ENCODE results near the gene ZBTB20. TPM values are rescaled to one million over a fixed set of nuclear protein-coding genes. Genes with fewer than 3 reads are reported as not detected.
A peak's percentile ranks its signal among the peaks of the same experiment; 100 is the strongest.

Gene ZBTB20
- total RNA-seq, 1 donor: 32.9 TPM

DNA sequence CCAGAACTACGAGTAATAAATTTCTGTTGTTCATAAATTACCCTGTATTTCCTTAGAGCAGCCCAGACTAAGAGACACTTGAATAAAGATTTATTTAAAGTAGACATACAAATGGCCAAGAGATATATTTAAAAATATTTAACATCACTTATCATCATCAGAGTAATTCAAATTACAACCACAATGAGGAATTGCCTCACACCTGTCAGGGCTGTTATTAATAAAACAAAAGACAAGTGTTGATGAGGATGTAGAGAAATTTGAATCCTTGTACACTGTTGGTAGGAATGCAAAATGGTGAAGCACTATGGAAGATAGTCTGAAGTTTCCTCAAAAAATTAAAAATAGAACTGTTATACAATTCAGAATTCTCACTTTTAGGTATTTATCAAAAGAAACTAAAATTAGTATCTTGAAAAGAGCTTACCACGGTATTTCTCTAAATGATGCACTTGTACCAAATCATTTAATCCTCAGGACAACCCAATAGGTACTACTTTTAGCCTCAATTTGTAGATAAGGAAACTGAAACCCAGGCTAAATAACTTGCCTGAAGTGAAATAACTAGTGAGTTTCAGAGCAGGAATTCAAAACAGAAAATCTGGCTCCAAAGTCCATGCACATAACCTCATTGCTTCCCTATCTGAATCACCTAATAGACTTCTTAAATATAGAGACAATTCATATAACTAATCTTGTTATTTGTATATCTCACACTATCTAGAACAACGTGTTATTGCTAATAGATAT lies 69.4 kb downstream of the ZBTB20 start:
- TF ChIP-seq CTCF (IDR thresholded peaks at IDR 0.05; ENCODE audit: extremely low read depth, low read depth, low read length): no peak
- Histone ChIP-seq H4K20me1 (ENCODE audit: insufficient read depth, low read length) (no peaks in the 10 kb centered on the region), H3K27ac (ENCODE audit: low read depth, low read length) (no peak overlapping the region), H3K4me1 (ENCODE audit: insufficient read depth, low read length) (peaks cover 9% of the 10 kb centered on the region), H3K4me3 (ENCODE audit: insufficient read depth, low read length) (no peak overlapping the region), H3K27me3 (ENCODE audit: insufficient read depth, low read length) (no peaks in the 10 kb centered on the region), H3K9me3 (ENCODE audit: low read depth, low read length) (no peaks in the 10 kb centered on the region), H3K4me2 (ENCODE audit: insufficient read depth, low read length) (no peak overlapping the region), H3K36me3 (ENCODE audit: insufficient read depth, low read length) (no peaks in the 10 kb centered on the region), H2AFZ (ENCODE audit: low read length) (no peak overlapping the region), H3K79me2 (ENCODE audit: insufficient read depth, low read length) (no peaks in the 10 kb centered on the region)
- no peak for DNase-seq (ENCODE audit: insufficient read length, low spot score, missing footprints)

- H3K36me3 ChIP-seq (ENCODE audit: insufficient read depth, low read length): no peaks in the 10 kb centered on the region
- no peak overlapping the region for H3K27ac ChIP-seq (ENCODE audit: low read depth, low read length)
- no peaks in the 10 kb centered on the region for H3K27me3 ChIP-seq (ENCODE audit: insufficient read depth, low read length)
- H4K20me1 ChIP-seq (ENCODE audit: insufficient read depth, low read length): no peaks in the 10 kb centered on the region
- no peak for TF ChIP-seq CTCF (IDR thresholded peaks at IDR 0.05; ENCODE audit: extremely low read depth, low read depth, low read length)
- H3K4me3 ChIP-seq (ENCODE audit: insufficient read depth, low read length): no peak overlapping the region
- no peaks in the 10 kb centered on the region for H3K9me3 ChIP-seq (ENCODE audit: low read depth, low read length)
- H3K79me2 ChIP-seq (ENCODE audit: insufficient read depth, low read length): no peaks in the 10 kb centered on the region
- H3K4me2 ChIP-seq (ENCODE audit: insufficient read depth, low read length): no peak overlapping the region
- no peak for DNase-seq (ENCODE audit: insufficient read length, low spot score, missing footprints)
- no peak overlapping the region for H2AFZ ChIP-seq (ENCODE audit: low read length)
- peaks cover 19% of the 10 kb centered on the region for H3K4me1 ChIP-seq (ENCODE audit: insufficient read depth, low read length)
Measured at GRCh38 chr3:115074502-115074901, 72.6 kb downstream of the ZBTB20 start.

GRCh38 chr3:115072265-115073021 lies 74.6 kb downstream of the ZBTB20 start:
- Histone ChIP-seq H3K27me3 (ENCODE audit: insufficient read depth, low read length) (no peaks in the 10 kb centered on the region), H3K27ac (ENCODE audit: low read depth, low read length) (peak overlapping the region; percentile 87), H3K4me2 (ENCODE audit: insufficient read depth, low read length) (peak overlapping the region; percentile 81), H4K20me1 (ENCODE audit: insufficient read depth, low read length) (no peaks in the 10 kb centered on the region), H3K9me3 (ENCODE audit: low read depth, low read length) (no peaks in the 10 kb centered on the region), H3K4me3 (ENCODE audit: insufficient read depth, low read length) (peak overlapping the region; percentile 54), H2AFZ (ENCODE audit: low read length) (no peak overlapping the region), H3K79me2 (ENCODE audit: insufficient read depth, low read length) (no peaks in the 10 kb centered on the region), H3K4me1 (ENCODE audit: insufficient read depth, low read length) (peaks cover 29% of the 10 kb centered on the region), H3K36me3 (ENCODE audit: insufficient read depth, low read length) (no peaks in the 10 kb centered on the region)
- no peak for TF ChIP-seq CTCF (IDR thresholded peaks at IDR 0.05; ENCODE audit: extremely low read depth, low read depth, low read length)
- no peak for DNase-seq (ENCODE audit: insufficient read length, low spot score, missing footprints)

DNA sequence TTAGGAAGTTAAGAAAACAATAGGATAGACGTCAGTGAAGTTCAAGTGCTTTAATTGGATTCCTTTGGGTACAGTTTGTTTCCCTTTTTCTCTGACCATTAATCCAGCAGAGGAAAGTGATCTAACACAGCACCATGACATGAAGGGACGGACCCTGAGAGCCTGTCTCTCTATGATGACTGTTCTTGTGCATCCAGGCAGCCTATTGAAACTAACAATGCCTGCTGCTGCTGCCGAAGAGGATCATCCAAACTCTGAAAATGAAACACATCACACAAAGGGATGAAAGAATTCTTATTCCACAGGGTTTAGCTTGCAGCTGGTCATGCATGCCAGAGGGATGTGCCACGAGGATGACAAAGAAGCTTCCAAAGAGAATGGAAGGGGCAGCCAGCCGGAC lies 75.5 kb downstream of the ZBTB20 start:
- H3K4me1 ChIP-seq (ENCODE audit: insufficient read depth, low read length): peaks cover 29% of the 10 kb centered on the region

More for the DNA sequence above, 75.5 kb downstream of the ZBTB20 start:
- H3K4me2 ChIP-seq (ENCODE audit: insufficient read depth, low read length): peak overlapping the region; percentile 81
- no peaks in the 10 kb centered on the region for H3K36me3 ChIP-seq (ENCODE audit: insufficient read depth, low read length)
- peak; percentile 27 for DNase-seq (ENCODE audit: insufficient read length, low spot score, missing footprints)
- no peaks in the 10 kb centered on the region for H3K9me3 ChIP-seq (ENCODE audit: low read depth, low read length)
- no peaks in the 10 kb centered on the region for H4K20me1 ChIP-seq (ENCODE audit: insufficient read depth, low read length)
- H3K4me3 ChIP-seq (ENCODE audit: insufficient read depth, low read length): peak overlapping the region; percentile 54
- peak overlapping the region; percentile 53 for H2AFZ ChIP-seq (ENCODE audit: low read length)
- TF ChIP-seq CTCF (IDR thresholded peaks at IDR 0.05; ENCODE audit: extremely low read depth, low read depth, low read length): no peak
- peak overlapping the region; percentile 87 for H3K27ac ChIP-seq (ENCODE audit: low read depth, low read length)
- H3K27me3 ChIP-seq (ENCODE audit: insufficient read depth, low read length): no peaks in the 10 kb centered on the region
- H3K79me2 ChIP-seq (ENCODE audit: insufficient read depth, low read length): no peaks in the 10 kb centered on the region
